KMS-11 (cell line): ENCODE measurements around the gene SH2D2A.

ENCODE experiments used
- H2AFZ ChIP-seq: fragments of 200-600 bp; sonication (generic); 2 replicates; pipeline ENCODE4 v1.6.1; 2016; ENCODE audit warnings: antibody characterized with exemption, mixed run types, low read depth
- H3K27ac ChIP-seq: fragments of 200-600 bp; sonication (generic); 2 replicates; pipeline ENCODE4 v1.6.1; 2016; ENCODE audit warnings: mild to moderate bottlenecking, mixed run types
- H3K27me3 ChIP-seq: fragments of 200-600 bp; sonication (generic); 2 replicates; pipeline ENCODE4 v1.6.1; 2017; ENCODE audit warnings: mild to moderate bottlenecking, low read depth, mixed run types, moderate library complexity; ENCODE audit not compliant: insufficient read depth
- H3K36me3 ChIP-seq: fragments of 200-600 bp; sonication (generic); 2 replicates; pipeline ENCODE4 v1.6.1; 2017; ENCODE audit warnings: mild to moderate bottlenecking, mixed run types; ENCODE audit not compliant: insufficient read depth
- H3K4me1 ChIP-seq: fragments of 200-600 bp; sonication (generic); 2 replicates; pipeline ENCODE4 v1.6.1; 2016; ENCODE audit warnings: mild to moderate bottlenecking, low read depth, mixed run types; ENCODE audit not compliant: poor library complexity, severe bottlenecking
- H3K4me2 ChIP-seq: fragments of 200-600 bp; sonication (generic); 2 replicates; pipeline ENCODE4 v1.7.0; 2016; ENCODE audit warnings: mild to moderate bottlenecking, mixed run types
- H3K4me3 ChIP-seq: fragments of 200-600 bp; sonication (generic); IDR thresholded peaks from 2 replicates; pipeline ENCODE4 v1.6.1; 2017; ENCODE audit warnings: low read depth, low read length, mixed read lengths; ENCODE audit not compliant: insufficient read depth
- H3K79me2 ChIP-seq: fragments of 200-600 bp; sonication (generic); 2 replicates; pipeline ENCODE4 v1.6.1; 2016; ENCODE audit warnings: low read depth, mixed run types; ENCODE audit not compliant: insufficient read depth
- H3K9ac ChIP-seq: fragments of 200-600 bp; sonication (generic); 2 replicates; pipeline ENCODE4 v1.6.1; 2016; ENCODE audit warnings: mild to moderate bottlenecking, mixed run types
- H4K20me1 ChIP-seq: fragments of 200-600 bp; sonication (generic); 2 replicates; pipeline ENCODE4 v1.6.1; 2016; ENCODE audit warnings: mild to moderate bottlenecking, mixed run types; ENCODE audit not compliant: insufficient read depth
- TF ChIP-seq, protein P1 (sequence below): fragments of 200-600 bp; sonication (generic); conservative IDR thresholded peaks from 2 replicates; pipeline ENCODE4 v1.6.1; 2017; ENCODE audit warnings: low read depth, mild to moderate bottlenecking, antibody characterized with exemption, low read length, moderate library complexity, mixed read lengths

Gene SH2D2A

GRCh38 chr1:156838972-156839371 is 22.3 kb upstream of the SH2D2A start:
- TF ChIP-seq, protein P1, sequence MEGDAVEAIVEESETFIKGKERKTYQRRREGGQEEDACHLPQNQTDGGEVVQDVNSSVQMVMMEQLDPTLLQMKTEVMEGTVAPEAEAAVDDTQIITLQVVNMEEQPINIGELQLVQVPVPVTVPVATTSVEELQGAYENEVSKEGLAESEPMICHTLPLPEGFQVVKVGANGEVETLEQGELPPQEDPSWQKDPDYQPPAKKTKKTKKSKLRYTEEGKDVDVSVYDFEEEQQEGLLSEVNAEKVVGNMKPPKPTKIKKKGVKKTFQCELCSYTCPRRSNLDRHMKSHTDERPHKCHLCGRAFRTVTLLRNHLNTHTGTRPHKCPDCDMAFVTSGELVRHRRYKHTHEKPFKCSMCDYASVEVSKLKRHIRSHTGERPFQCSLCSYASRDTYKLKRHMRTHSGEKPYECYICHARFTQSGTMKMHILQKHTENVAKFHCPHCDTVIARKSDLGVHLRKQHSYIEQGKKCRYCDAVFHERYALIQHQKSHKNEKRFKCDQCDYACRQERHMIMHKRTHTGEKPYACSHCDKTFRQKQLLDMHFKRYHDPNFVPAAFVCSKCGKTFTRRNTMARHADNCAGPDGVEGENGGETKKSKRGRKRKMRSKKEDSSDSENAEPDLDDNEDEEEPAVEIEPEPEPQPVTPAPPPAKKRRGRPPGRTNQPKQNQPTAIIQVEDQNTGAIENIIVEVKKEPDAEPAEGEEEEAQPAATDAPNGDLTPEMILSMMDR, result peak; percentile 100
- no peaks in the 10 kb centered on the region for H3K79me2 ChIP-seq
- no peak overlapping the region for H3K27ac ChIP-seq
- H3K4me2 ChIP-seq, result no peak overlapping the region
- H3K4me1 ChIP-seq, result no peaks in the 10 kb centered on the region
- peaks cover 90% of the 10 kb centered on the region for H3K27me3 ChIP-seq
- H3K9ac ChIP-seq, result no peak overlapping the region
- no peak overlapping the region for H2AFZ ChIP-seq
- no peaks in the 10 kb centered on the region for H4K20me1 ChIP-seq
- no peak overlapping the region for H3K4me3 ChIP-seq
- no peaks in the 10 kb centered on the region for H3K36me3 ChIP-seq

DNA sequence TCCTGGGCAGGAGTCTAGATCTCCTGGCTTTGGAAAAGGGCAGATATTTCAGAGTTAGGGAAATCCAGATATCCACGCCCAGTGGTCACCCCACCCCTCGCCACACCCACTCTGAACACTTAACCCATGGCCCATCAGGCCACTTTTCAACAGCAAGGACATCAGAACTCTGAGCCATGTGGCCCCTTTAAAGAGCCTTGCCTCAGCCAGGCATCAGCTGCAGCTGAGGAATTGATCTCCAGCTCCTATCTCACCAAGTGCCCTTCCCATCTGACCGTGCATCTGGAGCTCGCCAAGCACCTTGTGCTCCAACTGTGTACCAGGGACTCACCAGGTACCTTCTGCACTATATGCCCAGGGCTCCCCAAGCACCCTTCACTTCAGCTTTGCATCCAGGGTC is 20.2 kb upstream of the SH2D2A start:
- Histone ChIP-seq H4K20me1 (no peaks in the 10 kb centered on the region), H3K9ac (no peak overlapping the region), H3K4me2 (no peak overlapping the region), H3K4me1 (no peaks in the 10 kb centered on the region), H3K27ac (no peak overlapping the region), H3K27me3 (peaks cover 87% of the 10 kb centered on the region), H3K4me3 (no peak overlapping the region), H2AFZ (no peak overlapping the region), H3K79me2 (no peaks in the 10 kb centered on the region), H3K36me3 (no peaks in the 10 kb centered on the region)
- TF ChIP-seq, protein P1, result no peak

GRCh38 chr1:156836041-156836654 is 19.5 kb upstream of the SH2D2A start:
- no peak overlapping the region for H3K27ac ChIP-seq
- no peak overlapping the region for H2AFZ ChIP-seq
- no peak overlapping the region for H3K9ac ChIP-seq
- no peaks in the 10 kb centered on the region for H4K20me1 ChIP-seq
- peaks cover 80% of the 10 kb centered on the region for H3K27me3 ChIP-seq
- TF ChIP-seq, protein P1, result no peak
- H3K79me2 ChIP-seq, result no peaks in the 10 kb centered on the region
- no peak overlapping the region for H3K4me3 ChIP-seq
- H3K4me1 ChIP-seq, result no peaks in the 10 kb centered on the region
- no peak overlapping the region for H3K4me2 ChIP-seq
- H3K36me3 ChIP-seq, result no peaks in the 10 kb centered on the region

- TF ChIP-seq, protein P1, result no peak
- Histone ChIP-seq H3K27ac (no peak overlapping the region), H4K20me1 (no peaks in the 10 kb centered on the region), H3K27me3 (peaks cover 64% of the 10 kb centered on the region), H3K4me2 (no peak overlapping the region), H3K79me2 (no peaks in the 10 kb centered on the region), H3K9ac (no peak overlapping the region), H3K4me3 (no peak overlapping the region), H3K4me1 (no peaks in the 10 kb centered on the region), H3K36me3 (no peaks in the 10 kb centered on the region), H2AFZ (no peak overlapping the region)
These were observed 17.7 kb upstream of the SH2D2A start for GRCh38 chr1:156834322-156834721.
